ENCODE data around the gene SMIM5. TPM values are rescaled to one million over a fixed set of nuclear protein-coding genes. Genes with fewer than 3 reads are reported as not detected.

The SMIM5 gene
- total RNA-seq, 1 donor from 2014 or later: 0.16 TPM

GRCh38 chr17:75679706-75680211 lies 46.5 kb downstream of the SMIM5 start:
- Mint-ChIP-seq H3K27me3 (ENCODE audit: low read depth) (no peaks in the 10 kb centered on the region), H3K4me1 (ENCODE audit: low read depth) (peaks cover 13% of the 10 kb centered on the region), H3K9me3 (no peaks in the 10 kb centered on the region), H3K27ac (no peak overlapping the region), H3K36me3 (ENCODE audit: low read depth) (peaks cover 31% of the 10 kb centered on the region), H3K4me3 (ENCODE audit: low read depth) (no peak overlapping the region)
- no peak for DNase-seq (ENCODE audit: low spot score)
- intact Hi-C loops (cut with micrococcal nuclease): no loop called here

- H3K27ac Mint-ChIP-seq: no peak overlapping the region
- H3K4me1 Mint-ChIP-seq (ENCODE audit: low read depth): peaks cover 11% of the 10 kb centered on the region
- H3K9me3 Mint-ChIP-seq: no peaks in the 10 kb centered on the region
- H3K27me3 Mint-ChIP-seq (ENCODE audit: low read depth): no peaks in the 10 kb centered on the region
- DNase-seq (ENCODE audit: low spot score): no peak
- peaks cover 28% of the 10 kb centered on the region for H3K36me3 Mint-ChIP-seq (ENCODE audit: low read depth)
- intact Hi-C loops (cut with micrococcal nuclease): no loop called here
- H3K4me3 Mint-ChIP-seq (ENCODE audit: low read depth): no peak overlapping the region
Measured at GRCh38 chr17:75680431-75680830, 47.2 kb downstream of the SMIM5 start.

GRCh38 chr17:75681289-75681688 lies 48.1 kb downstream of the SMIM5 start:
- Mint-ChIP-seq H3K27ac (no peak overlapping the region), H3K4me3 (ENCODE audit: low read depth) (no peak overlapping the region), H3K27me3 (ENCODE audit: low read depth) (no peaks in the 10 kb centered on the region), H3K36me3 (ENCODE audit: low read depth) (peaks cover 31% of the 10 kb centered on the region), H3K9me3 (no peaks in the 10 kb centered on the region), H3K4me1 (ENCODE audit: low read depth) (peaks cover 11% of the 10 kb centered on the region)
- DNase-seq (ENCODE audit: low spot score): no peak
- intact Hi-C loops (cut with micrococcal nuclease): no loop called here

GRCh38 chr17:75683583-75683982 lies 50.3 kb downstream of the SMIM5 start:
- no peaks in the 10 kb centered on the region for H3K9me3 Mint-ChIP-seq
- DNase-seq (ENCODE audit: low spot score): no peak
- H3K27ac Mint-ChIP-seq: peak overlapping the region; percentile 14
- peaks cover 28% of the 10 kb centered on the region for H3K4me1 Mint-ChIP-seq (ENCODE audit: low read depth)
- H3K4me3 Mint-ChIP-seq (ENCODE audit: low read depth): no peak overlapping the region
- H3K27me3 Mint-ChIP-seq (ENCODE audit: low read depth): no peaks in the 10 kb centered on the region
- H3K36me3 Mint-ChIP-seq (ENCODE audit: low read depth): peaks cover 44% of the 10 kb centered on the region
- intact Hi-C loops (cut with micrococcal nuclease): no loop called here

GRCh38 chr17:75684249-75684648 lies 51.0 kb downstream of the SMIM5 start:
- Mint-ChIP-seq H3K9me3 (no peaks in the 10 kb centered on the region), H3K27ac (no peak overlapping the region), H3K27me3 (ENCODE audit: low read depth) (no peaks in the 10 kb centered on the region), H3K4me3 (ENCODE audit: low read depth) (no peak overlapping the region), H3K4me1 (ENCODE audit: low read depth) (peaks cover 34% of the 10 kb centered on the region), H3K36me3 (ENCODE audit: low read depth) (peaks cover 46% of the 10 kb centered on the region)
- no peak for DNase-seq (ENCODE audit: low spot score)
- intact Hi-C loops (cut with micrococcal nuclease): no loop called here

- DNase-seq (ENCODE audit: low spot score): no peak
- Mint-ChIP-seq H3K27ac (no peak overlapping the region), H3K9me3 (no peaks in the 10 kb centered on the region)
Measured at GRCh38 chr17:75684924-75685323, 51.7 kb downstream of the SMIM5 start.

GRCh38 chr17:75685499-75685898 lies 52.3 kb downstream of the SMIM5 start:
- DNase-seq (ENCODE audit: low spot score): no peak
- Mint-ChIP-seq H3K27me3 (ENCODE audit: low read depth) (no peaks in the 10 kb centered on the region), H3K27ac (peak overlapping the region; percentile 24), H3K36me3 (ENCODE audit: low read depth) (peaks cover 45% of the 10 kb centered on the region), H3K9me3 (no peaks in the 10 kb centered on the region), H3K4me1 (ENCODE audit: low read depth) (peaks cover 43% of the 10 kb centered on the region), H3K4me3 (ENCODE audit: low read depth) (no peak overlapping the region)
- intact Hi-C loops (cut with micrococcal nuclease): no loop called here

More at GRCh38 chr17:75684924-75685323, 51.7 kb downstream of the SMIM5 start:
- intact Hi-C loops (cut with micrococcal nuclease): no loop called here
- H3K4me1 Mint-ChIP-seq (ENCODE audit: low read depth): peaks cover 41% of the 10 kb centered on the region
- no peaks in the 10 kb centered on the region for H3K27me3 Mint-ChIP-seq (ENCODE audit: low read depth)
- peaks cover 46% of the 10 kb centered on the region for H3K36me3 Mint-ChIP-seq (ENCODE audit: low read depth)
- no peak overlapping the region for H3K4me3 Mint-ChIP-seq (ENCODE audit: low read depth)

GRCh38 chr17:75688209-75688825 lies 55.1 kb downstream of the SMIM5 start:
- Mint-ChIP-seq H3K4me3 (ENCODE audit: low read depth) (peak overlapping the region; percentile 19), H3K27me3 (ENCODE audit: low read depth) (no peaks in the 10 kb centered on the region), H3K36me3 (ENCODE audit: low read depth) (peaks cover 50% of the 10 kb centered on the region), H3K4me1 (ENCODE audit: low read depth) (peaks cover 61% of the 10 kb centered on the region), H3K9me3 (no peaks in the 10 kb centered on the region), H3K27ac (peak overlapping the region; percentile 92)
- intact Hi-C loops (cut with micrococcal nuclease): no loop called here
- no peak for DNase-seq (ENCODE audit: low spot score)

GRCh38 chr17:75689441-75689873 lies 56.2 kb downstream of the SMIM5 start:
- Mint-ChIP-seq H3K4me3 (ENCODE audit: low read depth) (peak overlapping the region; percentile 34), H3K27ac (peak overlapping the region; percentile 92)

More at GRCh38 chr17:75689441-75689873, 56.2 kb downstream of the SMIM5 start:
- Mint-ChIP-seq H3K36me3 (ENCODE audit: low read depth) (peaks cover 45% of the 10 kb centered on the region), H3K4me1 (ENCODE audit: low read depth) (peaks cover 54% of the 10 kb centered on the region), H3K27me3 (ENCODE audit: low read depth) (no peaks in the 10 kb centered on the region), H3K9me3 (no peaks in the 10 kb centered on the region)
- intact Hi-C loops (cut with micrococcal nuclease): no loop called here
- peak; percentile 32 for DNase-seq (ENCODE audit: low spot score)

Other genes starting within 250 kb of the SMIM5 start
- gene GRB2, start 227.8 kb upstream of the SMIM5 start, total RNA-seq: 176 and 188 TPM in 2 replicates
- 71.1 and 79.3 TPM in 2 replicates for gene TMEM94, start 176.8 kb upstream of the SMIM5 start, total RNA-seq
- 2.2 and 2.3 TPM in 2 replicates for gene CASKIN2, start 117.9 kb upstream of the SMIM5 start, total RNA-seq
- 74.6 and 78.2 TPM in 2 replicates for gene TSEN54, start 116.9 kb upstream of the SMIM5 start, total RNA-seq
- gene LLGL2, start 107.7 kb upstream of the SMIM5 start, total RNA-seq: 12.1 and 13.5 TPM in 2 replicates
- 33.9 and 34.8 TPM in 2 replicates for gene MYO15B, start 45.6 kb upstream of the SMIM5 start, total RNA-seq
- 30.8 and 33.3 TPM in 2 replicates for gene RECQL5, start 33.7 kb downstream of the SMIM5 start, total RNA-seq
- 97.6 and 101 TPM in 2 replicates for gene SAP30BP, start 33.9 kb downstream of the SMIM5 start, total RNA-seq
- 1.3 and 2.0 TPM in 2 replicates for gene ITGB4, start 88.0 kb downstream of the SMIM5 start, total RNA-seq
- gene GALK1, start 131.8 kb downstream of the SMIM5 start, total RNA-seq: 55.4 and 63.7 TPM in 2 replicates
- gene UNK, start 151.4 kb downstream of the SMIM5 start, total RNA-seq: 26.8 and 30.1 TPM in 2 replicates
- gene UNC13D, start 211.0 kb downstream of the SMIM5 start, total RNA-seq: 165 and 175 TPM in 2 replicates
- gene WBP2, start 221.9 kb downstream of the SMIM5 start, total RNA-seq: 79.3 and 80.7 TPM in 2 replicates
- 22.5 and 24.5 TPM in 2 replicates for gene TRIM47, start 245.1 kb downstream of the SMIM5 start, total RNA-seq

All from activated T-helper 2 cell treated with anti-CD3 and anti-CD28 coated beads, Interferon-gamma antibody, Interleukin-2, Interleukin-4, amounts not matched to agents 10 μg/mL and 5 μg/mL and 100 μg/mL, durations not matched to agents 14 hours and 24 hours and 36 hours (primary cell).